SH-SY5Y (cell line): ENCODE measurements around the gene TACR2.

ENCODE experiments used
- GATA2 ChIP-seq: IDR thresholded peaks from 2 replicates; pipeline ENCODE4 v1.6.1; 2011; ENCODE audit warnings: mild to moderate bottlenecking, low read depth, low read length
- GATA3 ChIP-seq: IDR thresholded peaks from 2 replicates; pipeline ENCODE4 v1.6.1; 2011; ENCODE audit warnings: low read depth, mild to moderate bottlenecking, low read length, moderate library complexity

The TACR2 gene

GRCh38 chr10:69387500-69387899 lies 29.2 kb downstream of the TACR2 start:
- no peak for TF ChIP-seq GATA3
- no peak for TF ChIP-seq GATA2

DNA sequence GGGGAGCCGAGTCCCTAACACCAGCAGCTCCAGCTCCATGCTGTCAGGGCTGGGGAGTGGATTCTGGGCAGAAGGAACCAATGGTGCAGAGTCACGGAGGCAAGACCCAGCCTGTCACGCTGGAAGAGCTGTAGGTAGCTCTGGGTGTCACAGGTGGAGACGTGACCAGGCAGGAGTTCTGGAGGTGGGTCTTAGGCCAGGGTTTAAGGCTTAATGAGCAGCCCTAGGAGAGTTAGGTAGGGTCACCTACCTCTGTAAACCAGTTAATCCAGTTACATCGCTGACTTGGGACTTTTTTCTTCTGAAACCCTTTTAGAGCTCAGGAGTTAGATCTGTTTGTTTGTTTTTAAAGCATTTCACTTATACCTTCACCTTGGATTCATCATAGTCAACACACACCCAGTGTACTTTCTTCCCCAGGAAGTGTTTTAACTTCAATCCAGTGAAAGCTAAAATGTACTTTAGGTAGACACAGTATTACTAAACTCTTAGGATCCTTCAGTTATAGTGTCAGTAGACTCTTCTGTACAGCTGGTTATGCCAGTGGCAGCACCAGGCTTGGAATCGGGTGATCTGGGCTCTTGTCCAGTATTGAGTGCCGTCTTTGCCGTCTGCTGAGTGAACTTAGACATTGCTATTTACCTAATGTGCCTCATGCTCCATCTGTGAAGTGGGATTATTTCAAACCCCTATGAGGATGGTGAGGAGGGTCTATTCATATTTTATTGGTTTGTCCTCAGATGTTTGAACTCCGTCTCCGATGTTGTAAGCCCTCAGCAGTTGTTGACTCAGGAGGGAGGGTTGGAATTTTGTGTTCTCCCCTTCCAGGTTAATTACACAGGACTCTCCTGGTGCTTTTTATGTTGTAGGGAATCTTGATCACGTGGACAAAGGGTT lies 31.0 kb downstream of the TACR2 start:
- no peak for TF ChIP-seq GATA2
- TF ChIP-seq GATA3 = no peak

GRCh38 chr10:69384320-69384719 lies 32.4 kb downstream of the TACR2 start:
- TF ChIP-seq GATA3 = no peak
- no peak for TF ChIP-seq GATA2

- TF ChIP-seq GATA3 (no peak), GATA2 (no peak)
Measured at GRCh38 chr10:69383558-69383957, 33.2 kb downstream of the TACR2 start.

DNA sequence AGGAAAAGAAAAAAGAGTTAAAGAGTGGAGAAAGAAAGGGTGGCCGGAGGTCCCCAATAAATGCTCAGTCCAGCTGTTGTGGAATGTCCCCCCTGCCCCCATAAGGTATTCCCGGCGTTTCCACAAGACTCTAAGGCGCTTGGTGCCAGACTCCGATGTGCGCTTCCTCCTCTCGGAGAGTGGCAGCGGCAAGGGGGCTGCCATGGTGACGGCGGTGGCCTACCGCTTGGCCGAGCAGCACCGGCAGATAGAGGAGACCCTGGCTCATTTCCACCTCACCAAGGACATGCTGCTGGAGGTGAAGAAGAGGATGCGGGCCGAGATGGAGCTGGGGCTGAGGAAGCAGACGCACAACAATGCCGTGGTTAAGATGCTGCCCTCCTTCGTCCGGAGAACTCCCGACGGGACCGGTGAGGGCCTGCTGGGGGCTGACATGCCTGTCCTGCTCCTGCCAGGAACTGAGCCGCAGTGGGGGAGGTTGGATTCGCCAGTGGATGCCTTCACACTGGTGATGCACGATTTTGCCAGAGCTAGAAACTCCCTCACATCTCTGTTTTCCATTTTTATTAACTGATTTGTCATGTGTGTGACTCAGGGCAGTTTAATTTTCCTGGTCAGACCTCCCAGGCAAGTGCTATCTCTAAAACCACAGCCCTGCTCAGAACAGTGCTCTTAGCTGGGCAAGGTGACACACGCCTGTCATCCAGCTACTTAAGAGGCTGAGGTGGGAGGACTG lies 34.2 kb downstream of the TACR2 start:
- no peak for TF ChIP-seq GATA3
- TF ChIP-seq GATA2 = no peak

GRCh38 chr10:69379800-69380199 lies 36.9 kb downstream of the TACR2 start:
- TF ChIP-seq GATA3 (no peak), GATA2 (no peak)

DNA sequence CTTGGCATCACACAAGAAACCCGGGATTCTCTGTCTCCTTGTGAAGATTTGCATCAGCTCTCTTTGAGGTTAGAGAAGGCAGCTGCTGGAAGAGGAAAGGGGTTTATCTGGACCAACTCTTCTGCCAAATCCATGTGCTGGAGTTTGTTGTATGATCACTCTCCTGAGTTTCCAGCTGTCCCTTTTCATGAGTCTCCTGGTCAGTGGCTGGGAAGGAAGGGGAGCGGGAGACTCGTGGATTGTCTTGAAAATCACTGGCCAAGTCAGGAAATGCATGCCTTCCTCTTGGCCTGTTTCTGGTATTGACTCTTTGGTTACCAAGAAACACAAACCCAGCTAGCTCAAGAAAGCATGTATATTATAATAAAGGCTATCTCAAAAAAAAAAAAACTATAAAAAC lies 38.8 kb downstream of the TACR2 start:
- TF ChIP-seq GATA3 = no peak

DNA sequence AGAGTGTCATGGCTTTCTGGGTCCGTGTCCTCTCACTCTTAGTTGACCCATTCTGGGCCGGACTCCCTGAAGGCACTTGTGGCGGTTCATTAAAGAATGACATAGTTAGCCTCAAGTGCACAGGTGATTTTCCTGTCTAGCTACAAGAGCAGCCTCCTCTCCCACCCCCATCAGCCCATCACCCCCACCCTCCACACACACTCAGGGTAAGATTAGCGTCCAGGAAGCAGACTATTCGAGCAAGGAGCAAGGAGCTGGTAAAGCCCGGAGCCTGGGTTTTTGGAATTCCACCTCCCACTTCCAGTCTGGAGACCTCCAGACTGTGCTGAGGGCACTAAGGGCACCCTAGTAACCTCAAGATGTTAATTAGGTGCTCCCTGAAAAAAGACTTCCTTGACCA lies 39.5 kb downstream of the TACR2 start:
- TF ChIP-seq GATA3 (no peak), GATA2 (no peak)

- TF ChIP-seq GATA2 (no peak), GATA3 (no peak)
Measured at GRCh38 chr10:69376662-69377061, 40.1 kb downstream of the TACR2 start.

DNA sequence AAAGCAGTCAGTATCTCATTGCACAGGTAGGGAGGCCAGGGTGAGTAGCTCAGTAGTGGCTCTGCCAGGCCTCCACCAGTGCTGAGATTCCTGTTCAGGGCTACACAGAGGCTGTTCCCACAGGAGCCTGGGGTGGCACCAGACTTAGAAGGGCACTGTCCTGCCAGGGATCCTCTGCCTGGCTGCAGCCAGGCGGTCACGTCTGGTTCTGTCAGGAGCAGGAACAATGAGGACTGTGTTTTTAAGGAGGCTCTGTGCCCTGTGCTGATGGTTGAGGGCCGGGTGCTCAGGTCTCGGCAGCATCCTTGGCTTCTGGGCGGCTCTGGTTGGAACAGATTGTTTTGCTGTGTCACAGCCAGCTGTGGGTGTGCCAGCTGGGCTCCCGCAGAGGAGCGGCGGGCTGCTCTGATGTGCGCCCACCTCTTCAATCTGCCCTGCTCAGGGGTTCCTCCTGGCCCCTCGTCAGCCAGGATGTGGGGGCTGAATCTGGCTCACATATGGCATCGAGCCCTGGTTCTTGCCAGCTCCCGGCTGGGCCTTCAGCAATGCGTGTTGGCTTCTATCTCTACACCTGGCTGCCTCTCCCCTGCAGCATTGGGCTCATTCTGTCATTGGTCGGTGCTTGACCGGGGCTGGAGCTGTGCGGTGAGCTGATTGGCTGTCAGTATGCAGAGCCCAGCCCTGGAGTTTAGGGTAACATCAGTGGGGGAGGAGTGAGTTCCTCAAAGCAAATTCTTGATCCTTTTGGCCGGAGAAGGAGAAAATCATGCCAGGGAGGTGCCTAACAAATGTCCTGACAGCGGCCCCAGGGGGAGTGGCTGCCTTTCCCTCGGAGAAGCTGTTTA lies 41.2 kb downstream of the TACR2 start:
- TF ChIP-seq GATA3 = no peak
- no peak for TF ChIP-seq GATA2

- TF ChIP-seq GATA3 = no peak
Measured at GRCh38 chr10:69374931-69375306, 41.8 kb downstream of the TACR2 start.

GRCh38 chr10:69374242-69374641 lies 42.5 kb downstream of the TACR2 start:
- TF ChIP-seq GATA3 = no peak
- TF ChIP-seq GATA2 = no peak

DNA sequence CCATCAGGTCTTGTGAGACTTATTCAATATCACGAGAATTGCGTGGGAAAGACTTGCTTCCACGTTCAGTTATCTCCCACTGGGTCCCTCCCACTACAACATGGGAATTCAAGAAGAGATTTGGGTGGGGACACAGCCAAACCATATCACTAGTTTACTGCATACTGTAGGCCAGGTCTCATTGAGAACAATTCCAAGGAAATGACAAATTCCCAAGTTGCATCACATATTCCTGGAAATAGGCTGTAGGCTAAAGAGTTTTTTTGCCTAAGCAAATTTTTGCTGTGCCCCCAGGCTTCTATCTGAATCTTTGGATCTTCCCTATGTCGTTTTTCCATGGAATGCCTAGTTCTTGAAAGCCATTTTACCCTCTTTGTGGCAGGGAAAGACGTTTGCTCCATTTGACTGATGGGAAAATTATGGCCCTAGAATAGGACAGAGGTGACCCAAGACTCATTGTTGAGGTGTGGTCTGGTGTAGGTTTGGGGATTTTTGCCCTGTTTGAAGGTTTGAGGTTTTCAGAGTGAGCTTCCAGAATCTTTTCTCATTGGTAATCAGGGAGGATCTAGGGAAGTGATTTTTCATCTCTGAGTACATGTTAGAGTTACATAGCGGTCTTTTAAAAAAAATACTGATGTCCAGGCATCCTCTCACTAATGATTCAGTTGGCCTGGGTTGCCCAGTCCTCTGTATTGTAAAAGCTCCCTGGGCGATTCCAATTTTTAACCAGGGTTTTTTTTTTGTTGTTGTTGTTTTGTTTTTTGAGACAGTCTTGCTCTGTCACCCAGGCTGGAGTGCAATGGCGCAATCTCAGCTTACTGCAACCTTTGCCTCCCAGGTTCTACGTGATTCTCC lies 44.4 kb downstream of the TACR2 start:
- TF ChIP-seq GATA3 (no peak), GATA2 (no peak)
